OCI-LY3 (cell line): ENCODE results near the gene SYNPO2L.

Source experiments
- CTCF ChIP-seq: fragments of 200-600, 300-600 bp; sonication (generic); IDR thresholded peaks from 2 replicates; pipeline ENCODE4 v1.5.1; 2014; ENCODE audit warnings: antibody characterized with exemption, low read length, low read depth
- EZH2phosphoT487 ChIP-seq: fragments of 200-600 bp; shearing (Covaris generic); IDR thresholded peaks from 2 replicates; pipeline ENCODE4 v1.6.1; 2018; ENCODE audit warnings: antibody characterized with exemption, mixed run types, low read depth

GRCh38 chr10:73627300-73627699 lies 28.5 kb downstream of the SYNPO2L start:
- TF ChIP-seq CTCF (no peak), EZH2phosphoT487 (no peak)
